GM12872 (cell line): ENCODE results near the gene LDB2.

Experiments used
- CTCF ChIP-seq: IDR thresholded peaks from 3 replicates; pipeline ENCODE4 v1.5.1; 2011; ENCODE audit warnings: low read depth, mild to moderate bottlenecking, low read length, moderate library complexity; ENCODE audit not compliant: insufficient read depth

The LDB2 gene

GRCh38 chr4:16715482-16715881 lies 183.0 kb downstream of the LDB2 start:
- no peak for TF ChIP-seq CTCF

GRCh38 chr4:16714191-16714590 lies 184.3 kb downstream of the LDB2 start:
- TF ChIP-seq CTCF = no peak

GRCh38 chr4:16713696-16714095 lies 184.7 kb downstream of the LDB2 start:
- TF ChIP-seq CTCF = no peak

- TF ChIP-seq CTCF = no peak
These were observed 185.2 kb downstream of the LDB2 start for GRCh38 chr4:16713271-16713670.

- no peak for TF ChIP-seq CTCF
These were observed 188.2 kb downstream of the LDB2 start for GRCh38 chr4:16710198-16710597.

- no peak for TF ChIP-seq CTCF
These were observed 190.6 kb downstream of the LDB2 start for GRCh38 chr4:16707874-16708273.

GRCh38 chr4:16706251-16706650 lies 192.2 kb downstream of the LDB2 start:
- TF ChIP-seq CTCF = no peak

GRCh38 chr4:16705341-16705740 lies 193.1 kb downstream of the LDB2 start:
- no peak for TF ChIP-seq CTCF
